GM12872 (cell line): ENCODE results near the gene ACTA2.

Experiments
- CTCF ChIP-seq: IDR thresholded peaks from 3 replicates; pipeline ENCODE4 v1.5.1; 2011; ENCODE audit warnings: low read depth, mild to moderate bottlenecking, low read length, moderate library complexity; ENCODE audit not compliant: insufficient read depth

Gene ACTA2

DNA sequence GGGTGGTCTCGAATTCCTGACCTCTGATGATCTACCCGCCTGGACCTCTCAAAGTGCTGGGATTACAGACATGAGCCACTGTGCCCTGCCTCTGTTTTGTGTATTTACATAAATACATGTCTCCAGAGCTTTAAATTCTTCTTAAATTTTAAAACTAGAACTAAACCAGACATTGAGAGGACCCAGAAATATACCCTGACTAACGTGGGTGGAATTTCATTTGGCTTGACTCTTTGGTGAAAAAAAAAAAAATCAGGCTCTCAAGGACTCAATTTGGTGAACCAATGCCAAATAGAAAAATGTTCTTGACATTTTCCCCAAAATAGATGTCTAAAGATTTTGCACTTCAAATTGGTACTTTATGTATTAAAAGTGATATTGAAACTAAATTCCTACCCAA lies 21.4 kb upstream of the ACTA2 start:
- TF ChIP-seq CTCF, result no peak

- no peak for TF ChIP-seq CTCF
These were observed 18.9 kb upstream of the ACTA2 start for GRCh38 chr10:88971221-88972061.

GRCh38 chr10:88968391-88968790 lies 15.8 kb upstream of the ACTA2 start:
- TF ChIP-seq CTCF, result no peak

- no peak for TF ChIP-seq CTCF
These were observed 14.2 kb upstream of the ACTA2 start for GRCh38 chr10:88966797-88967196.

- no peak for TF ChIP-seq CTCF
These were observed 12.4 kb upstream of the ACTA2 start for GRCh38 chr10:88964869-88965415.

DNA sequence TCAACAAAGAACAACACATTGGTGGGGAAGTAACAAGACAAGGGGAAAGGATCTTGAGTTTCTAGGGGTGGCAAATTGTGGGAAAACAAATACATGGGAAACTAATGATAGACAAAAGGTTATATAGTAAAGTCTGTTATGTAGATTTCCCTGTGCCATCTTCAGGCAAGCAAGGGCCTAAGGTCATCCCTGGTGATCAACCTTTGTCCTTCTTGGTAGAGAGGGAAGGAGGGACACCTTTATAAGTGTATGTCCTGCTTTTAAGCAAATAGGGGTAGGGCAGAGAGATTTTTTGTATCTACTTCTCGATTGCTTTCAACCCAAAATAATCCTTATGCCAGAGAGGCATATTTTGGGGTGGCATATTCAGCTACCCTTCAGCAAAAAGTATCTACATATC lies 11.8 kb upstream of the ACTA2 start:
- TF ChIP-seq CTCF, result no peak

DNA sequence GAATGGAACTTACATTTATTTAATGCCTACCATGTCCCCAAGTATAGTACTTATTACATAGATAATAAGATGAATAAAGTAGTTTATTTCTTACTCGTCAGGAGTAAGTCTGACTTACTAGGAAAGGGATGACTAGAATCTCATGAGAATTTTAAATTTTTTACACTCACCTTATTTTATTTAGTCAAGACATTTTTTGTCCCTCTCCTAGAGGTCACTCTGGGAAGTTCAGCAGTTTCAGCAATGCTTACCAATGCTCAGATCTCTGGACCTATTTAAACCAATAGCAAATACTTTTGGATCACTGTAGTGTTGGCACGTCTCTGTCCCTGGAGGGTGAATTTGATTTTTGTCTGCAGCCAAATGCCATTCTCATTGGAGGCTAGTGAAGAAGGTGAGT lies 10.7 kb upstream of the ACTA2 start:
- no peak for TF ChIP-seq CTCF
